SU-DHL-6 (cell line): ENCODE data around the gene SIRPB1.

Experiments used
- CTCF ChIP-seq: fragments of 200-600 bp; sonication (generic); IDR thresholded peaks from one replicate; pipeline ENCODE4 v1.5.1; 2017; ENCODE audit warnings: antibody characterized with exemption, mild to moderate bottlenecking, low read length, moderate library complexity; ENCODE audit not compliant: insufficient read depth, poor library complexity, severe bottlenecking
- EZH2phosphoT487 ChIP-seq: fragments of 200-600 bp; sonication (generic), shearing (Covaris generic); conservative IDR thresholded peaks from 2 replicates; pipeline ENCODE4 v1.6.1; 2018; ENCODE audit warnings: mild to moderate bottlenecking, antibody characterized with exemption, low read length, moderate library complexity, mixed read lengths

- no peak for TF ChIP-seq CTCF
- no peak for TF ChIP-seq EZH2phosphoT487
Observed at GRCh38 chr20:1669304-1669703, 49.5 kb upstream of the SIRPB1 start.
